Stimulated activated CD4-positive, alpha-beta T cell treated with anti-CD3 and anti-CD28 coated beads, TNF-alpha, amount 100 ng/mL, for 4 hours (primary cell): Measurements from ENCODE around the gene PRDM10.
"Not testable (repeated sequence)": the region's sequence is repeated elsewhere in the genome, so short reads cannot be mapped to it uniquely, and the experiment has no call there.

Experiments
- DNase-seq, 3 experiments: peaks; one replicate each; pipeline ENCODE4 v3.0.0-alpha.2; 2020; ENCODE audit warnings: low read depth in 3 of 3

Gene PRDM10

DNA sequence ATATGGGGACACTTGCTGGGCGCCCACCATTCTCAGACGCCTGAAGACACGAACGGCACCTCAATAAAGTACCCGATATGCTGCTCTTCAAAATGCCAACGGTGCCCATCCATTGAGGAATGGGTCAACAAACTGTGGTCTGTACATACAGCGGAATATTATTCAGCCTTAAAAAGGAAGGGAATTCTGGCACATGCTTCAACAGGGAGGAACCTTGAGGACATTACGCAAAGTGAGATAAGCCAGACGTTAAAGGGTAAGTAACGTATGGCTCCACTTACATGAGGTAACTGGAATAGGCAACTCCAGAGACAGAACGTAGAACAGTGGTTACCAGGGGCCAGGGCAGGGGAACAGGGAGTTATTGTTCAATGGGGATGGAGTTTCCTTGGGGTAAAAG, 28.0 kb downstream of the PRDM10 start:
- no peak for DNase-seq

DNA sequence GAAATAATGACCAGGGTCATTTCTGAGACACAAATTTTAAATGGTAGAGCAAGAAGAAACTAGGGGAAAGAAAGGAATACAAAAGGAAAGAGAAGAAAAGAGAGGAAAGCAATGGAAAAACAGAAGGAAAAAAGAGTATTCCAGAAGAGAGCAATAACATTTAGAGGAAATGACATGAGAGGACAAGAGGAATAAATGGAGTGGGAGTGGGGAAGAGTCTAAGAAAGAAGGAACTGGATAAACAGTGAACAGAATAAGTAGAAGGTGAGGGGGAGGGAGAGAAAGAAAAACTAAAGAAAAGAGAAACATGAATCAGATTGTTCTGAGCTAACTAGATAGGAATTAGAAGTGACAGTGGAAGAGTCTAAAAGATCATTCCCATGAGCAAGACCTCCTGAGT, 28.4 kb downstream of the PRDM10 start:
- DNase-seq: no peak

DNA sequence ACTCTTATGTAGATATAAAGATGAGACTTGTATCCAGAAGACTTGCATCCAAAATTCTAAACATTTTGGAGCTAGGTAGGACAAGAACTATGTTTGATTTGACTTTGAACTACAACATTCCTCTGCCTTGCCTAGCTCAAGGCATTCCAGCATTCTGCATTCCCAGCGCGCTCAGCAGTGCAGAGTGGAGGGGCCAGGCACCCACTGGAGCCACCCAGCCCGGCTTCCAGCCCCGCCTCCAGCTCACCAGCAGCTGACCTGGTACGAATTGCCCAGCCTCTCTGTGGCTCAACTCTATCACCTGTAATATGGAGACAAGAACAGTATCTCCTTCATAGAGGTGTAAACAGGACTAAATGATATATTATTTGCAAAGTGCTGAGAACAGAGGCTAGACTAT, 28.8 kb downstream of the PRDM10 start:
- no peak for DNase-seq

DNA sequence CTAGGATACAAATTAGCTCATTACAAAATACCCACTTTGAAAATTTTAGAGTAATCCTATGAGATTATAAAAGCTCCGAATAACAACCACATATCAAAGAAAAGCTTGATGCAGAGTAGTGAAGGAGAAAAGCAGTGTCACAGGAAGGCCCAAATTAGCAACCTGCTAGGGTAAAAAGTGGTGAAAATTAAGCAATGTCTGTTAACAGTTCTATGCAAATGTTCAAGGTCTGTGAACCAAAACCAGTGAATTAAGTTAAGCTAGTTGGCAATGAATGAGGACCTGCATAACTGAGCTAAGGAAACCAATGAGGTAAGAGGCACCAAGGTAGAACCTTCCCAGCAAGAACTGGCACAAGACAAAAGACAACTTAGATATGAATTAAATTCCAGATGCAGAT, 29.6 kb downstream of the PRDM10 start:
- no peak for DNase-seq

DNA sequence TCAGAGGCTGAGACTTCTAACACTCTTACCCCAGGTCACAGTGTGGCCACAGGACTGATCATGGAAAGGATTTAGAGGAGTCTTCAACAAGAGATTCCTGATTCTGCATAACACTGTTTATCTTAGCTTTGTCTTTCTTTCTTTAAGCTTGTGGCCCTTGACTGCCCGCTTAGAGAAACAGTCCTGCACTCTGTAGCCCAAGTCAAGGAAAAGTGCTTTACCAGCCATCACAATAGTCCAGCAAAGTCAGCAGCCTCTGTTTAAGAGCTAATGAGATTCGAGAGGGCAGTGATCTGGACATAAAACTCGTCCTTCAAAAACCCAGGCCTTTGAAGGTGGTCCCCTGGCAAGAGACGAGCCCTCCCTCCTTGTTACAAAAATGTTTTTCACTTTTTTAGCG, 30.0 kb downstream of the PRDM10 start:
- DNase-seq: no peak

DNA sequence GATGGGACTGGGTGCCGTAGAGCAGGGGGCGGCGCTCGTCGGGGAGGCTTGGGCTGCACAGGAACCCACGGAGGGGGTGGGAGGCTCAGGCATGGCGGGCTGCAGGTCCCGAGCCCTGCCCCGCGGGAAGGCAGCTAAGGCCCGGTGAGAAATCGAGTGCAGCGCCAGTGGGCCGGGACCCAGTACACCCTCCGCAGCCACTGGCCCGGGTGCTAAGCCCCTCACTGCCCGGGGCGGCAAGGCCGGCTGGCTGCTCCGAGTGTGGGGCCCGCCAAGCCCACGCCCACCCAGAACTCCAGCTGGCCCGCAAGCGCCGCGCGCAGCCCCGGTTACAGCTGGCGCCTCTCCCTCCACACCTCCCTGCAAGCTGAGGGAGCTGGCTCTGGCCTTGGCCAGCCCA, 30.8 kb downstream of the PRDM10 start:
- DNase-seq: not testable (repeated sequence)

DNA sequence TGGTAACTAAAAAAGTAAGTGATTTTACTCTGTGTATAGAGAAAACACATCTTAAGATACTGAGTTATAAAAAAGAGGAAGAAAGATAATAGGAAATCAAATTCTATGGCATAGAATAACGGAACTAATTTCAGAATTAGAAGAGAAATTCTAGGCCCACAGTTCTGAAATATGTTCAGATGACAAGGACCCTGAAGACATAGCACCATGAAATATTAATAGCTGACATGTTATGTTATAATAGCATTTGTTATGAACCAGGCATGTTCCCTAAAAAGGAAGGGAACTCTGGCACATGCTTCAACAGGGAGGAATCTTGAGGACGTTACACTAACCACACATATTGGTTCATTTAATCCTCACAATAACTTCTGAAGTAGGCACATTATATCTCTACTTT, 32.7 kb downstream of the PRDM10 start:
- no peak for DNase-seq

DNA sequence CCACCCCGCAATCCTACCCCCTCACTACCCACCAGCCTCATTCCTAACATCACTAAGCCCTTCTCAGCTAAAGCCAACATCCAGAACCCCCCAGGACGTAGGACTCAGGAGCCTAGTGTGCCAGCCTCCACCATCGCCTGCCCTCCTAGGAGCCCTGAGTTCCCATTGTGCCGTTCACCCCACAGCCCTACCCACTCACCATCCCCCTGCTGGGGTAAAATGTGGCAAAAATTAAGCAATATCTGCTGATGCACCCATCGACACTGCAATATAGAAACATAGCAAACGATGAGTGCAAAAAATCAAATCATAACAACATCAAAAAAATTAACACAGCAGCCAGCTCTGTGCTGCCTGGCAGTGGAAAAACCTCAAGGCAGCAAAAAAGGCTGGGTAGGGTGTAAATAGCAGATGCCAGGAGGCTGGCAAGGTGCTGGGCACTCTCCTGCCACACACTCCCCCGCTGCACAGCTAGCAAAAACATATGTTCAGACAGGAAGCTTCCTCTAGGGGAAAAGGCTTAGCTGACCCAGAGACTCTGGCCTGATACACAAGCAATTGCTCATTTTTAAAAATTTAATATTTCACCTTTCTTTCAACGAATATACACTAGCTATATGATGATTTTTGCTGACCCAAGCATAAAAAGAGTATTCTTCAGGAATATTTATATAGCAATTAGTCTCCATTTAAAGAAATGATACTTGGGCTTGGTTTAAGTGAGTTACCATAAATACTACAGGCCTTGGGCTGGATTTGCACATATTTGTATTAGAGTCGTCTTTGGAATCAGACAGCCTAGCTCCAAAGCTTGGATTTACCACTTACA, 33.8 kb downstream of the PRDM10 start:
- DNase-seq: no peak

DNA sequence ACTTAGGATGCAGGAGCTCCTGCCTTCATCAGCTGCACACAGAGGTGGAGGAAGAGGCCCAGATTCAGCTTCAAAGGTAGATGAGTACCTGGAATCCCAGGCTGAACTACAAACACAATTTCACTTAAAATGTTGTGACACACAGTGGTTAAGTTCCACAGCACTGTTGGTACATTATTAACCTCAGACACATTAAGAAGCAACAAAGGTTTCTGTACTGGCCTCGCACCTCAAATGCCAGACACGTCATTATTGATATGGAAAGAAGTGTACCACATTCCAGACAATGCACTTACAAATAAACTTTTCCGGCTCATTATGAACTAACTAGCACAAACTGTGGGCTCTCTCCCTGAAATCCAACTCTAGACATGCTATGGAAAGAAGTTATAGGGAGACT, 34.6 kb downstream of the PRDM10 start:
- no peak for DNase-seq

DNA sequence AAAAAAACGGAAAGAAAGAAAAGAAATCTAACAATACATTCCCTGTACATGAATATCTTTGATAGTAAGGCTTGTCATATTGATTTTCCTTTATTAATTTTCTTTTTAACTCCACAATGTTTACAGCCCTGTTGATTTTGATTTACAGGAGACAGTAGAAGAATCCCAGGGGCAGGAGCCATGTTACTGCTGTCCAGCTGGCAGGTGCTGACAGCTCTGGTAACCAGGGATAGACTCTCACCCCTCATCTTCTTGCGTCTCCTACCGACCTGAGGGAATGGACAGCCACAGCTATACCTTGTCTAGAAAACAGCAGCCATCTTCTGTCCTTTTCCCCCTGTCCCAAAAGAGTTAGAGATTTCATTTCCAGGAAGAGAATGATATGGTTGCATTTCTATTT, 37.4 kb downstream of the PRDM10 start:
- DNase-seq: no peak

DNA sequence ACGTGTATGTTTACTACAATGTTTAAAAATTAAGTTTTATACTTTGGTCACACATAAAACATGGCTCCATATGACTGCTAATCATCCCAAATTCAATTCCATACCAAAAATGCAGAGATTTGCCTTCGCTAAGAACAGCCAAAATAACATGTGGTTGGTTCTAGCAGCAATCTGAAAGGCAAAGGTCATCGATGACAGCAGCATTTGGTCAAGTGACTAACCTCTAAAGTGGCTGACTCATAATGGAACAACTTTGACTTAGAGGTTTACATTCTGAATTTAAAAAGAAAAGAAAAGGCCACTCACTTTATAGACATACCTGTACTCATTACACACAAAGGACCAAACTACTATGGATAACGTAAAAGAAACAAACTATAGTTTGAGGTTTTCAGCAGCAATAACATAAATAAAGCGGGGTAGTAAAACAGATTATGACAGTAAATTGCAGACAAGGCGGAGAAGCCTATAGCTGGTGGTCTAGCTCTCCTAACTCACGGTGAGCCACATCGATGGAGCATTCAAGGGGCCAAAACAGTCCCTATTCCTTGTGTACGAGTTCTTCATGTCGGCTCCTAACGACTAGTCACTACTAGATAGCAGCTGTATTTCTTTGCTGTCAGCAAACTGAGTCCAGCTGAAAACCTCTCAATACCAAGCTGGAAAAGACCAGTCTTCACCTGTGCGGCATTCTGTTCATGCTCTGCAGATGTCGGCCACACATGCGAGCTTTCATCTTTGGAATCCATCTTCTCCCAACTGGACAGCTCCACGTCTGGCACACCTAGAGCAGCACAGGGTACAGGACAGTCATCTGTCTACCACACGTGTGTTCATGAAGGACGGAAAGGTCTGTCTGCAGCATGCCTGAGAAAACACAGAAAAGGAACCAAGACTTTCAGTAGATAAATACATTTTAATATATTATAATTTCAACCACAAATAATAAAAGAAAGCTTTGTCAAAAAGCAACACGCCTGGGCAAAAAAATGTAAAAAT, 42.1 kb downstream of the PRDM10 start:
- no peak for DNase-seq

DNA sequence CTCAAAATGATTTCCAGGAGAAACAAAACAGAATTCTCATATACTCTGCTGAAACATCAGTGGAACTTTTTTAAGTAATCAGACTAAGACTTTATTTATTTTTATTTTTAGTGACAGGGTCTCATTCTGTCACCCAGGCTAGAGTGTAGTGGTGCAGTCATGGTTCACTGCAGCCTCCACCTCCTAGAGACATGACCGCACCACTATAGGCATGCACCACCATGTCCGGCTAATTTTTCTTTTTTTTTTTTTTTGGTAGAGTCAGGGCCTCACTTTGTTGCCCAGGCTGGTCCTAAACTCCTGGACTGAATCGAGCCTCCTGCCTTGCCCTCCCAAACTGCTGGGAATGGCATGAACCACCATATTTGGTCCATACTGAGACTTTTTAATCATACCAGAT, 42.9 kb downstream of the PRDM10 start:
- DNase-seq: no peak

DNA sequence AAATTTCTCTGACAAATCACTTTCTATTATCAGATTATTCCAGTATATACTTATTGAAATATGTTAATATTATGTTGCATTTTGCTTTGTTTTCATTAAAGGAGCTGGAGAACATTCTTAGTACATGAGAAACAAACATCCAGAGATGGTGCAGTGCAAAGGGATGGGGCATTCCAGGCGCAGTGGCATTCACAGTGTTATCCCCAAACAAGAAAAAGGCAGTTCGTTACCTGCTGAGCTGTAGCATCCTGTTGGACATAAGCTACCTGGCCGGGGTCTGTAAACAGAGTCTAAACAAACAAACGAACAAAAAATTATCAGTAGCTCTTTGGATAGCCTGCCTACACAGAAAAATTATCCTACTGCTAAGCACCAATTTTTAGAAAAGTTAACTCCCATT, 47.4 kb downstream of the PRDM10 start:
- DNase-seq: no peak

DNA sequence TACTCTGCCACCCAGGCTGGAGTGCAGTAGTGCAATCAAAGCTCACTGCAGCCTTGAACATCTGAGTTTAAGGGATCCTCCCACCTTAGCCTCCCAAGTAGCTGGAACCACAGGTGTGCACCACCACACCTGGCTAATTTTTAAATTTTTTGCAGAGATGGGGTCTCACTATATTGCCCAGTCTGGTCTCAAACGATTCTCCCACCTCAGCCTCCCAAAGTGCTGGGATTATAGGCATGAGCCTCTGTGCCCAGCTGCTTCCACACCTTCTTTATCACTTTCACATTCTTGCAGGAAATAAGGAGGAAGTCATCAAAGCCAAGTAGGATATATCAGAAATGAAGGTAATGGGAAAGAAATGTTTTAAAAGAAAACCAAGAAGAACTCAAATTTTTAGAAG, 47.9 kb downstream of the PRDM10 start:
- not testable (repeated sequence) for DNase-seq

DNA sequence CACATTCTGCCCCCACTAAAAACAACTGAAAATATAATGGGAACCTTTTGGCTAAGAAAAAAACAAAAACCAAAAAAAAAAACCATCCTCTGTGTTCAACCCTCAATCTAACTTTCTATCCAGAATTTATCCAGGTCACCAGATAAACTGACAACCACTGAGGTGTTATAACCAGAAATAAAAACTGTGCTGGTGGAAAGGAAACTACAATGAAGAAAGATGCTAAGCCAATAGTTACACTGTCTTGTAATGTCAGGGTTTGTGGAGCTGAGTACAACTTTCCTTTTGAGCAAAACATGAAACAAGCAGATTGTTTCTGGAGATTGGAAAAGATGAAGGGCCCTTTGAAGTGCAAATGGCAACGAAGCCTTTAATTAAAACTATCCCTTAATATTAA, 50.8 kb downstream of the PRDM10 start:
- no peak for DNase-seq

DNA sequence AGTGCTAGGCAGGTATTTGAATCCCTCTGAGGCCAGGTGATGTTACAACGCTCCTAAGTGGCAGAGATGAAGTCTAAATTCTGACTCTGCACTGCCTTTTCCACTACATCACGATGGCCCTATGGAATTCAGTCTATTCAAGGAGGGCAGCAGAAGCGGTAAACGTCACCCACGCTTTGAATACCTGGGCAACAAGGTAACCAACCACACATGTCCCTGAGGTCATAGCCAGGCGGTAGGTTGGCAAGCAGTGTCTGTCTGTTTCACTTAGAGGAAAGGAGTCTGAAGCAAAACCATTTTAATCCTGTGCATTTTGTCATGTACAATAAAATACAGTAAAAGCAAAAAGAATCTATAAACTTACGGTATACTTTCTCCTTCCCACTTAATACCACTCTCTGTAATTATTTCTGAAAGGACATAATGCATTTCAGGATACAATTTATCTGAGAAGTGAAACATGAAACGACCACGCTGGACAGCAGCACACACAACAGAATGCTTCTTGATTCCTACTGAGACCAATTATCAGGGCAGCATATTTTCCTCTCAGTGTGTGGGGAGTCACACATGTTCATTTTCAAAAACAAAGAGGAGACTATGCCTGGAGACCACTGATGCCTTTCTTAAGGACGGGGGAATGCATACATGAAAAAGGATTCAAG, 51.3 kb downstream of the PRDM10 start:
- DNase-seq: no peak

DNA sequence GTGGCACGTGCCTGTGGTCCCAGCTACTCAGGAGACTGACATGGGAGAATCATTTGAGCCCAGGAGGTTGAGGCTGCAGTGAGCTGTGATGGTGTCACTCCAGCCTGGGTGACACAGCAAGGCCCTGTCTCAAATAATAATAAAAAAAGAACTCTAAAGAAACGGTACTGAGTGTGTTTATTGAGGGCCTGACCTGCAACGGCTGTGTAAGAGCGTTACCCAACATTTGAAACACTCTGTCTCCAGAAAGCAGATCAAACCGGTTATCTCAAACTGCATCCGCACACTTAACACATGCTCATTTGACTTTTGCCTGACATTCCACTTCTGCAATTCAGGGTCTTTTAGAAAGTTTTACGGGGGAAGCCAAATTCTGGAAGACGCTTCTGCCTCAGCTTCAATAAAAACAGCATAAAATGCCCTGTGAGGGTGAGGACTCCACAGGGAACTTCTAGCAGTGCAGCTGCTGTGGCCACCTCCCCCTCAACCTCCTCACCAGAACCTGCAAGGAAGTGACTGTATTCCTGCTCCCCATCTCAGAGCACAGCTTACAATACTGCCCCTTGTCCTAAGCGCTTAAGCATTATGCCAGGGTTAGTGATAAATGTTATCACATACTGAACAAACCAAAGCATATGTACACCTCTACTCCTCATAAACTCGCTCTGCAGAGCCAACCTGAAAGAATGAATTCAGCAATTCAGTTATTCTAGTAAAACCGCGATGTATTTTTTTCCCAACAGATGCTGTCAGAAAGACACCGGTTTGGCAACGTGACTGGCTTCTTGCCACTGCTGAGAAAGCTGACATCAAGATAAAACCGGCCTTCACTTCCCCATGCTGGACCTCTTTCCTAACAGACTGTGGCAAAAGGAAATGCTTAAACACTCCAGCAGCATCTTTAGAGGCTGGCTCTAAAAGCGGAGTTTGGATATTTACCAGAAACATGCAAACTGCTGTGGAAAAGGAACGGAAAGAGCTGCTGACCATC, 52.2 kb downstream of the PRDM10 start:
- no peak for DNase-seq

DNA sequence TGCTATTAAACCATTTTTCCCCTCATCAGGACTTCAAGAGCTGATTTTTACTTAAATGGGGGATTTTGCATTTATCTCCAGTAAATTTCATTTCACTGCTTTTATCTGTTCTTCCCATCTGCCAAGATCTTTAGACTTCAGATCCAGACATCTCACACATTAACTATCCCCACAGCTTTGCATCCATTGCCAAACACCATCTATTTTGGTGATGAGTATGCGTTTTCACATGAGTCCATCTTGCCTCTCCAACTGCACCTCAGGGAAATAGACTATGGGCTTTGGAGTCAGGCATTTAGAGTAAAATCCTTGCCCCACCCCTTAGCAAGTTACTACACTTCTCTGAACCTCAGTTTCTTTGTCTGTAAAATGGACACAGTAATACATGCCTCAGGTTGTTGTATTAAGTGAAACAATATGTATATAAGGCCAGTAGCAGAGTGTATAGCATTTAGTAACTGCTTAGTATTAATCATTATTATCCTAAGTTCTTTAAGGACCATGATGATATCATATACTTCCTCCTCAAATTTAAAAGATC, 53.6 kb downstream of the PRDM10 start:
- no peak for DNase-seq

DNA sequence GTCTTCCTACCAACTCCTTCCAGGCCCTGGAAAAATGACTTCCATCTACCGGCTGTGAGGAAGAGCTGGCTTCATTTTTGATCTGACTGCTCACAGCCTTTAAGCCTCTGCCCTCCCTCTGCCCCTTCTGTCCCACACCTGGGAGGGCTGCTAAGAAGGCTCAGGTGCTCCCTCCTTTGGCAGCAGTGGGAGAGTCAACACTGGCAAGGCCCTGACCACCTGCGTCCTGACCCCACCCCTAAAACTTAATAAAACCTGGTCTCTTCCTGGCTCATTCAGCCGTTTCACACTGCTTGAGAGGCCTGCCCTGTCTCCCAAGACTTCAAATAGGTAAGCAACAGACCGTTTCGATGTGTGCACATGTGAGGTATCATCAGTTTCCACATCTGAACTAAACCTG, 55.2 kb downstream of the PRDM10 start:
- no peak for DNase-seq

DNA sequence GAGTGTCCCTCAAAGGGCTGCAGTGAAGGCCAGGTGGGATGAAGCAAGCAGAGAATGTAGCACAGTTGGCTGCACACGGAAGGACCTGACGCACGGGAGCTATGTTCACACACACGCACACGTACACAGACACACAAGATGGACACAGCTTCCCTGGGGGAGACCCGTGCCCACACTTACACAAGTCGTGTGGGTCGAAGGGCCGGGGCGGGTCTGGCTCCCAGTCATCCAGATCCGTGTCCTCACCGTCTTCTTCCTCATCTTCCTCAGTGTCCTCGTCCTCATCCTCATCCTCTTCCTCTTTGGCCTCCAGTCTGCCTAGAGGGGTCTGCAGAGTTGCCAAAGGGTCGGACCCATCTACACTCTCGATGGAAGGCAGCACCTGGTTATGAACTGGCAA, 55.7 kb downstream of the PRDM10 start:
- DNase-seq: no peak

DNA sequence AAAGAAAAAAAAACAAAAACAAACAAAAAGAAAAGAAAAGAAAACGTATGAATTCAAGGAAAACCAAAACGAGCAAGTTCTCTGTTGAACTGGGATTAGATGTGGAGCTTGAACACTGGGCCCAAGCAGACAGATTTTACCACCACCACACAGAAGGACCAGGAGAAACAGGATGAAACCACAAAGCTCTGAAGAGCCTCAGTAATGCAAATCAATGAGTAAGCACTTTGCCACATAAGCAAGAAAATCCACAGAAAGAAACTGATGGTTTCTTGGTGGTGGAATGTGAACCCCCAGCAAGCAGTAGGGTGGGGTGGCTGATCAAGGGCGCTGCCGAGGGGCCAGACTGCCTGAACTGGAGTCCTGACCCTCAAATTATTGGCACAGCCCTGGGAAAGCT, 56.4 kb downstream of the PRDM10 start:
- DNase-seq: no peak
